K562 (cell line): ENCODE data around the gene ACOT7. TPM values are rescaled to one million over a fixed set of nuclear protein-coding genes. Genes with fewer than 3 reads are reported as not detected.

Source experiments
- BRD9 ChIP-seq: fragments of 450-650 bp; IDR thresholded peaks from 2 replicates; pipeline ENCODE4 v1.6.1; 2018; ENCODE audit warnings: low read depth; ENCODE audit not compliant: partially characterized antibody
- DMBX1 ChIP-seq: fragments of 250-450 bp; sonication (Bioruptor Pico); IDR thresholded peaks from 2 replicates; pipeline ENCODE4 v1.8.0; 2022; ENCODE audit warnings: inconsistent platforms, mild to moderate bottlenecking, moderate library complexity, borderline replicate concordance
- FUS ChIP-seq: fragments of 200-400 bp; formaldehyde crosslinking; optimal IDR thresholded peaks from 2 replicates; pipeline ENCODE3; 2017; ENCODE audit warnings: low read depth, low read length
- KDM4B ChIP-seq, 2 experiments: fragments of 450-650 bp in 1 of 2; sonication (generic) in 1 of 2; IDR thresholded peaks; 2 replicates each; pipeline ENCODE4 v1.6.1; 2016 to 2017; ENCODE audit warnings: borderline replicate concordance in 2 of 2, antibody characterized with exemption in 1 of 2, low read depth in 1 of 2, mild to moderate bottlenecking in 1 of 2
- MTA1 ChIP-seq: fragments of 450-650 bp; IDR thresholded peaks from 2 replicates; pipeline ENCODE4 v1.6.1; 2017; ENCODE audit warnings: borderline replicate concordance
- NR2C1 ChIP-seq, 2 experiments: fragments of 450-650 bp; IDR thresholded peaks; 2 replicates each; pipeline ENCODE4 v1.6.1; 2017; ENCODE audit warnings: mild to moderate bottlenecking in 2 of 2, antibody characterized with exemption in 1 of 2, inconsistent platforms in 1 of 2, missing compliant biosample characterization in 1 of 2, missing genetic modification characterization in 1 of 2
- RCOR1 ChIP-seq, 2 experiments: IDR thresholded peaks; 2 replicates each; pipeline ENCODE4 v1.6.1; 2012; ENCODE audit warnings: low read depth in 2 of 2, low read length in 2 of 2, borderline replicate concordance in 1 of 2, improper control_type of control experiment in 1 of 2
- SPI1 ChIP-seq: IDR thresholded peaks from 2 replicates; pipeline ENCODE4 v1.6.1; 2011; ENCODE audit warnings: low read depth, low read length, control low read depth, borderline replicate concordance
- TEAD2 ChIP-seq: fragments of 450-650 bp; IDR thresholded peaks from 2 replicates; pipeline ENCODE4 v1.6.1; 2016; ENCODE audit warnings: missing genetic modification characterization, control low read depth, missing compliant biosample characterization
- ZBTB17 ChIP-seq: fragments of 450-650 bp; formaldehyde crosslinking; IDR thresholded peaks from 2 replicates; pipeline ENCODE4 v1.4.0; 2020; ENCODE audit warnings: mild to moderate bottlenecking
- ZFP36 ChIP-seq: fragments of 150-350 bp; IDR thresholded peaks from 2 replicates; pipeline ENCODE4 v1.6.1; 2018; ENCODE audit warnings: low read length, low read depth; ENCODE audit not compliant: partially characterized antibody
- ZNF431 ChIP-seq: sonication (generic); formaldehyde crosslinking; IDR thresholded peaks from 2 replicates; pipeline ENCODE4 v1.8.0; 2022; ENCODE audit warnings: mild to moderate bottlenecking, missing genetic modification reagents
- polyA plus RNA-seq, 8 experiments: library from polyadenylated mRNA; depleted of rRNA in 4 of 8; stranded (reverse) in 5 of 8; unstranded in 3 of 8; fragments of >200 nt; fragmentation: Nextera tagmentation in 2 of 8; fragmentation: Illumina TruSeq in 1 of 8; extraction: Ambion mirVana in 2 of 8; extraction: Trizol in 1 of 8; gene quantifications; 2 replicates each; pipeline versions ENCODE4 v1.2.1 to v1.2.3, GENCODE V29; 2011 to 2014; ENCODE audit warnings: inconsistent platforms in 1 of 8, missing spikeins in 1 of 8
- total RNA-seq, 7 experiments: library from RNA; depleted of rRNA in 6 of 7; stranded (reverse); fragments of >200 nt in 6 of 7; fragmentation: Illumina TruSeq in 2 of 7; extraction: Trizol in 2 of 7; gene quantifications; 2 replicates each; pipeline versions ENCODE4 v1.2.1 to v1.2.3, GENCODE V29; 2011 to 2021; ENCODE audit warnings: low replicate concordance in 1 of 7
- TF ChIP-seq, protein P1 (sequence below): sonication (generic); formaldehyde crosslinking; IDR thresholded peaks from 2 replicates; pipeline ENCODE4 v1.8.0; 2022; ENCODE audit warnings: mild to moderate bottlenecking, low read depth, missing genetic modification reagents
- TF ChIP-seq, protein P2 (sequence below), 2 experiments: fragments of 450-650 bp; IDR thresholded peaks; 2 replicates each; pipeline ENCODE4 v1.6.1; 2018; ENCODE audit warnings: mild to moderate bottlenecking in 2 of 2, low read depth in 1 of 2; ENCODE audit not compliant: partially characterized antibody in 2 of 2

ACOT7 gene
- total and polyA plus RNA-seq, 9 of the 15 experiments (the other 6 are each of a cell fraction or from before 2014, with no cell fraction given): 7.0 to 92.6 (median 37.2) TPM

DNA sequence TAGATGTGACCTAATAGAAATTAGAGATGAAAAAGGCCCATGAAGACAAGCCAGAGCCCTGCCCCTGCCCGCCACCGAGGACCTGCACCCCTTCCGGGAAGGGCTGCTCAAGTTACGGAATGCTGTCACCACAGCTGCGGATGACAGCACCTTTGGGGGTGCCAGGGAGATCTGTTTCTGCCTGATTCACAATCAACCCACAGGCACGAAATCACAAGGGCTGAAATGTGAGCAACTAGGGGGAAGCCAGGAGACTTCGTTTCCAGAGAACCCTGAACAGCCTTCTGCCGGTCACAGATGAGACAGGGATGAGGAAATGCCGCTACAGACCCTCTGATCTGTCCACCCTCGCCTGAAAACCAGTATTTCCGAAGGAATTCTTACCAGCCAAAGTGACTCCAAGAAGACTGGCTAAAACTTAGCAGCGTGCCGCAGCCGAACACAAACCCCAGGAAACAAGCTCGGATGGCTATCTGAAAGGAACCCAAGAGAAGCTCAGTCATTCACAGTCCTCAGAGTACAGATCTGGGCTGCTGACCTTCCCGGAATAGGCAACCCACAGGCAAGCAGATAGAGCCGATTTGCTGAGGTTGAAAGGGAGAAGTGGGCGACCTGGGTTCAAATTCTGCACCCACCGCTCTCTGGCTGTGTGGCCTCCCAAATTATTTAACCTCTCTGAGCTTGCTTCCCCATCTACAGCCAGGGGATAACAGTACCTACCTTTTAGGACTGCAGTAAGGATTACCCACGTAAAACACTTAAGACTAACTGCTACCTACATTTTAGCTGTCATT lies 158.9 kb downstream of the ACOT7 start (continued):
- TF ChIP-seq RCOR1 (IDR thresholded peaks at IDR 0.05; ENCODE audit: borderline replicate concordance in 1 of 2, low read depth in 2 of 2, low read length in 2 of 2) (peak in 1 of 2 experiments; percentile 67; a peak in 1 of 4 replicates), ZFP36 (peak; percentile 87), BRD9 (peak; percentile 76), ZBTB17 (CRISPR knock-in tag) (no peak), FUS (no peak), TEAD2 (tag) (no peak), ZNF431 (CRISPR knock-in tag) (no peak), KDM4B (IDR thresholded peaks at IDR 0.05; ENCODE audit: borderline replicate concordance in 2 of 2, low read depth in 1 of 2) (no peak), NR2C1 (IDR thresholded peaks at IDR 0.05) (no peak), NR2C1 (tag; IDR thresholded peaks at IDR 0.05) (no peak), MTA1 (0 out of 2 replicates have a peak, but pooled peaks have one; percentile 16), SPI1 (0 out of 2 replicates have a peak, but pooled peaks have one; percentile 7), DMBX1 (CRISPR knock-in tag) (no peak)
- TF ChIP-seq, protein P1, sequence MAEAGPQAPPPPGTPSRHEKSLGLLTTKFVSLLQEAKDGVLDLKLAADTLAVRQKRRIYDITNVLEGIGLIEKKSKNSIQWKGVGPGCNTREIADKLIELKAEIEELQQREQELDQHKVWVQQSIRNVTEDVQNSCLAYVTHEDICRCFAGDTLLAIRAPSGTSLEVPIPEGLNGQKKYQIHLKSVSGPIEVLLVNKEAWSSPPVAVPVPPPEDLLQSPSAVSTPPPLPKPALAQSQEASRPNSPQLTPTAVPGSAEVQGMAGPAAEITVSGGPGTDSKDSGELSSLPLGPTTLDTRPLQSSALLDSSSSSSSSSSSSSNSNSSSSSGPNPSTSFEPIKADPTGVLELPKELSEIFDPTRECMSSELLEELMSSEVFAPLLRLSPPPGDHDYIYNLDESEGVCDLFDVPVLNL (CRISPR knock-in tag): 0 out of 2 replicates have a peak, but pooled peaks have one; percentile 41
- TF ChIP-seq, protein P2, sequence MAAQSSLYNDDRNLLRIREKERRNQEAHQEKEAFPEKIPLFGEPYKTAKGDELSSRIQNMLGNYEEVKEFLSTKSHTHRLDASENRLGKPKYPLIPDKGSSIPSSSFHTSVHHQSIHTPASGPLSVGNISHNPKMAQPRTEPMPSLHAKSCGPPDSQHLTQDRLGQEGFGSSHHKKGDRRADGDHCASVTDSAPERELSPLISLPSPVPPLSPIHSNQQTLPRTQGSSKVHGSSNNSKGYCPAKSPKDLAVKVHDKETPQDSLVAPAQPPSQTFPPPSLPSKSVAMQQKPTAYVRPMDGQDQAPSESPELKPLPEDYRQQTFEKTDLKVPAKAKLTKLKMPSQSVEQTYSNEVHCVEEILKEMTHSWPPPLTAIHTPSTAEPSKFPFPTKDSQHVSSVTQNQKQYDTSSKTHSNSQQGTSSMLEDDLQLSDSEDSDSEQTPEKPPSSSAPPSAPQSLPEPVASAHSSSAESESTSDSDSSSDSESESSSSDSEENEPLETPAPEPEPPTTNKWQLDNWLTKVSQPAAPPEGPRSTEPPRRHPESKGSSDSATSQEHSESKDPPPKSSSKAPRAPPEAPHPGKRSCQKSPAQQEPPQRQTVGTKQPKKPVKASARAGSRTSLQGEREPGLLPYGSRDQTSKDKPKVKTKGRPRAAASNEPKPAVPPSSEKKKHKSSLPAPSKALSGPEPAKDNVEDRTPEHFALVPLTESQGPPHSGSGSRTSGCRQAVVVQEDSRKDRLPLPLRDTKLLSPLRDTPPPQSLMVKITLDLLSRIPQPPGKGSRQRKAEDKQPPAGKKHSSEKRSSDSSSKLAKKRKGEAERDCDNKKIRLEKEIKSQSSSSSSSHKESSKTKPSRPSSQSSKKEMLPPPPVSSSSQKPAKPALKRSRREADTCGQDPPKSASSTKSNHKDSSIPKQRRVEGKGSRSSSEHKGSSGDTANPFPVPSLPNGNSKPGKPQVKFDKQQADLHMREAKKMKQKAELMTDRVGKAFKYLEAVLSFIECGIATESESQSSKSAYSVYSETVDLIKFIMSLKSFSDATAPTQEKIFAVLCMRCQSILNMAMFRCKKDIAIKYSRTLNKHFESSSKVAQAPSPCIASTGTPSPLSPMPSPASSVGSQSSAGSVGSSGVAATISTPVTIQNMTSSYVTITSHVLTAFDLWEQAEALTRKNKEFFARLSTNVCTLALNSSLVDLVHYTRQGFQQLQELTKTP (IDR thresholded peaks at IDR 0.05; ENCODE audit: low read depth in 1 of 2, partially characterized antibody in 2 of 2): peak in 1 of 2 experiments; percentile 17
